Vagina (tissue), 2 donors: ENCODE data around the gene HTR3B. TPM values are rescaled to one million over a fixed set of nuclear protein-coding genes. Genes with fewer than 3 reads are reported as not detected.

Experiments used
- DNase-seq, 2 donors: peaks; one replicate each; pipeline ENCODE4 v3.0.0-alpha.2; 2017; ENCODE audit errors: extremely low spot score in 2 of 2
- H3K27ac ChIP-seq: fragments of 200-600 bp; sonication (generic); one replicate; pipeline ENCODE4 v1.5.1; 2019
- H3K27me3 ChIP-seq: fragments of 200-600 bp; sonication (generic); one replicate; pipeline ENCODE4 v1.5.1; 2019
- H3K36me3 ChIP-seq, 2 donors: fragments of 200-600 bp; sonication (generic); one replicate each; pipeline ENCODE4 v1.5.1; 2017 to 2019
- H3K4me1 ChIP-seq: fragments of 200-600 bp; sonication (generic); one replicate; pipeline ENCODE4 v1.5.1; 2019
- H3K4me3 ChIP-seq, 2 donors: fragments of 200-600 bp; sonication (generic); 1 replicate in 1 of 2; 2 replicates in 1 of 2; pipeline ENCODE4 v1.5.1; 2016 to 2019
- H3K9me3 ChIP-seq: fragments of 200-600 bp; sonication (generic); one replicate; pipeline ENCODE4 v1.5.1; 2019
- POLR2A ChIP-seq, 2 donors: fragments of 450-650 bp; IDR thresholded peaks; one replicate each; pipeline ENCODE4 v1.6.1; 2017; ENCODE audit warnings: antibody characterized with exemption in 2 of 2, mild to moderate bottlenecking in 2 of 2, moderate library complexity in 2 of 2
- POLR2AphosphoS5 ChIP-seq, 2 donors: sonication (generic); formaldehyde crosslinking; IDR thresholded peaks; one replicate each; pipeline ENCODE4 v1.9.0; 2017; ENCODE audit warnings: antibody characterized with exemption in 2 of 2, mild to moderate bottlenecking in 2 of 2, low read depth in 1 of 2; ENCODE audit not compliant: insufficient read depth in 1 of 2
- intact Hi-C: fragments of 100-400 bp; cut with DNase I; formaldehyde crosslinking; loops from one replicate; pipeline ENCODE4 v1.15.1; 2023
- total RNA-seq: library from RNA; depleted of rRNA; stranded (reverse); fragments of >200 nt; gene quantifications from one replicate; pipeline ENCODE4 v1.2.3, GENCODE V29; 2016
- TF ChIP-seq, protein P1 (sequence below), 3 experiments: fragments of 450-650 bp in 2 of 3; fragments of 200-600 bp in 1 of 3; sonication (generic) in 1 of 3; IDR thresholded peaks; one replicate each; pipeline ENCODE4 v1.5.1; 2017 to 2019; ENCODE audit warnings: antibody characterized with exemption in 3 of 3, mild to moderate bottlenecking in 2 of 3, moderate library complexity in 2 of 3

HTR3B gene, protein sequence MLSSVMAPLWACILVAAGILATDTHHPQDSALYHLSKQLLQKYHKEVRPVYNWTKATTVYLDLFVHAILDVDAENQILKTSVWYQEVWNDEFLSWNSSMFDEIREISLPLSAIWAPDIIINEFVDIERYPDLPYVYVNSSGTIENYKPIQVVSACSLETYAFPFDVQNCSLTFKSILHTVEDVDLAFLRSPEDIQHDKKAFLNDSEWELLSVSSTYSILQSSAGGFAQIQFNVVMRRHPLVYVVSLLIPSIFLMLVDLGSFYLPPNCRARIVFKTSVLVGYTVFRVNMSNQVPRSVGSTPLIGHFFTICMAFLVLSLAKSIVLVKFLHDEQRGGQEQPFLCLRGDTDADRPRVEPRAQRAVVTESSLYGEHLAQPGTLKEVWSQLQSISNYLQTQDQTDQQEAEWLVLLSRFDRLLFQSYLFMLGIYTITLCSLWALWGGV
- not detected for total RNA-seq

DNA sequence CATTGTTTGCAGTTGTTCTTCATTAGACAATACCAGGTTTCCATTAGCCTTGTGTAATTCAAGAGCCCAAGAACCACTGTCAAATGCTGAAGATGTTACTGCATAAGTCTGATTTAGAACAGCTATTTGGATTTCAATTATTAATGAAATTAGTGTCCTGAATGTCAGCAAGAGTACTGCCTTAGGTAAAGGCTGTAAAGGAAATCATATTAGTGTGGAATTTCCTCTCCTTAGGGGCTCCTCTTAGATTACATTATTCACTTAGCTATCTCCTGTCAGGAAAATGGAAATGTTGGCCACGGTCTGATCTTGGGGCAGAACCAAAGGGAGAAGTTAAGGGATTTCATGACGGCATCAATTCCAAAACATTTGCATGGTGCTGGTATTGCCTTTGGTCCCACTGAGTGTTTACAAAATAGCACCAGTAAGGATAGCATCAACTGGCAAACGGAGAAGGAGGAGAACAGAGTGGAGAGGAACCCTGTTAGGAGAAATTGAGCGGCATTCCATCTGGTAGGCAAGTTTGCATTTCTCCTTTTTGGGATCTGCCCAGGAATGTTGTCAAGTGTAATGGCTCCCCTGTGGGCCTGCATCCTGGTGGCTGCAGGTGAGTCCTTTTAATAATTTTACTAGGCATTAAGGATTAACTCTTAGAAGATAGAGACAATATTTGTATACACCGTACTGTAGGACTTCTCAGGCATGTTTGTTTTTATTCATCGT lies at the start of gene HTR3B:
Gene HTR3B, plus strand, starts transcription at position 418 of the 723 bp plus-strand sequence. Its CDS starts 138 bp downstream, at position 556.
- no peak within 1 kb of the TSS for H3K27ac ChIP-seq
- H3K4me3 ChIP-seq = no peak within 1 kb of the TSS
- no peaks in the 10 kb centered on the region for H3K4me1 ChIP-seq
- no peaks in the 10 kb centered on the region for H3K9me3 ChIP-seq
- no peaks in the 10 kb centered on the region for H3K27me3 ChIP-seq
- H3K36me3 ChIP-seq = no peaks in the 10 kb centered on the region
- TF ChIP-seq, protein P1, sequence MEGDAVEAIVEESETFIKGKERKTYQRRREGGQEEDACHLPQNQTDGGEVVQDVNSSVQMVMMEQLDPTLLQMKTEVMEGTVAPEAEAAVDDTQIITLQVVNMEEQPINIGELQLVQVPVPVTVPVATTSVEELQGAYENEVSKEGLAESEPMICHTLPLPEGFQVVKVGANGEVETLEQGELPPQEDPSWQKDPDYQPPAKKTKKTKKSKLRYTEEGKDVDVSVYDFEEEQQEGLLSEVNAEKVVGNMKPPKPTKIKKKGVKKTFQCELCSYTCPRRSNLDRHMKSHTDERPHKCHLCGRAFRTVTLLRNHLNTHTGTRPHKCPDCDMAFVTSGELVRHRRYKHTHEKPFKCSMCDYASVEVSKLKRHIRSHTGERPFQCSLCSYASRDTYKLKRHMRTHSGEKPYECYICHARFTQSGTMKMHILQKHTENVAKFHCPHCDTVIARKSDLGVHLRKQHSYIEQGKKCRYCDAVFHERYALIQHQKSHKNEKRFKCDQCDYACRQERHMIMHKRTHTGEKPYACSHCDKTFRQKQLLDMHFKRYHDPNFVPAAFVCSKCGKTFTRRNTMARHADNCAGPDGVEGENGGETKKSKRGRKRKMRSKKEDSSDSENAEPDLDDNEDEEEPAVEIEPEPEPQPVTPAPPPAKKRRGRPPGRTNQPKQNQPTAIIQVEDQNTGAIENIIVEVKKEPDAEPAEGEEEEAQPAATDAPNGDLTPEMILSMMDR (IDR thresholded peaks at IDR 0.05) = no peak
- TF ChIP-seq POLR2AphosphoS5 (IDR thresholded peaks at IDR 0.05; ENCODE audit: insufficient read depth in 1 of 2, low read depth in 1 of 2) (no peak), POLR2A (IDR thresholded peaks at IDR 0.05) (no peak)
- intact Hi-C loops = no loop called here
- DNase-seq = no peak

DNA sequence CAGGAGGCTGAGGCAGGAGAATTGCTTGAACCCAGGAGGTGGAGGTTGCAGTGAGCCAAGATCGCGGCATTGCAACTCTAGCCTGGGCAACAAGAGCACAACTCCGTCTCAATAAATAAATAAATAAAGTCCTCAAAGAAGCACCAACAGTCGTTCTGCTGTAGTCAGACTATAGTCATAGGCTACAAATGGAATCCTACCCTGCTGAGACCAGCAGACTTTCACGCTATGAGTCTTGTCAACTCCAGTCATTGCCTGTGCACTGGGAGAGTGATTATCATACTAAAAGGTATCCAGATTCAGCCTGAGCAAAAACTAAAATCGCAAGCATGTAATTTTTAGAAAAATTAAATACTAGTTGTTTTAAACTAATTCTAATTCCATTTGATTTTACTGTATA lies 48.8 kb upstream of the HTR3B start:
- Histone ChIP-seq H3K27me3 (no peaks in the 10 kb centered on the region), H3K36me3 (peaks cover 0 to 12% of the 10 kb centered on the region in 2 donors), H3K9me3 (no peaks in the 10 kb centered on the region), H3K27ac (no peak overlapping the region), H3K4me3 (no peak overlapping the region), H3K4me1 (peaks cover 14% of the 10 kb centered on the region)
- intact Hi-C loops = no loop called here
- TF ChIP-seq, protein P1 (IDR thresholded peaks at IDR 0.05) = no peak
- TF ChIP-seq POLR2AphosphoS5 (IDR thresholded peaks at IDR 0.05; ENCODE audit: insufficient read depth in 1 of 2, low read depth in 1 of 2) = no peak
- TF ChIP-seq POLR2A (IDR thresholded peaks at IDR 0.05) = no peak
- DNase-seq = no peak

DNA sequence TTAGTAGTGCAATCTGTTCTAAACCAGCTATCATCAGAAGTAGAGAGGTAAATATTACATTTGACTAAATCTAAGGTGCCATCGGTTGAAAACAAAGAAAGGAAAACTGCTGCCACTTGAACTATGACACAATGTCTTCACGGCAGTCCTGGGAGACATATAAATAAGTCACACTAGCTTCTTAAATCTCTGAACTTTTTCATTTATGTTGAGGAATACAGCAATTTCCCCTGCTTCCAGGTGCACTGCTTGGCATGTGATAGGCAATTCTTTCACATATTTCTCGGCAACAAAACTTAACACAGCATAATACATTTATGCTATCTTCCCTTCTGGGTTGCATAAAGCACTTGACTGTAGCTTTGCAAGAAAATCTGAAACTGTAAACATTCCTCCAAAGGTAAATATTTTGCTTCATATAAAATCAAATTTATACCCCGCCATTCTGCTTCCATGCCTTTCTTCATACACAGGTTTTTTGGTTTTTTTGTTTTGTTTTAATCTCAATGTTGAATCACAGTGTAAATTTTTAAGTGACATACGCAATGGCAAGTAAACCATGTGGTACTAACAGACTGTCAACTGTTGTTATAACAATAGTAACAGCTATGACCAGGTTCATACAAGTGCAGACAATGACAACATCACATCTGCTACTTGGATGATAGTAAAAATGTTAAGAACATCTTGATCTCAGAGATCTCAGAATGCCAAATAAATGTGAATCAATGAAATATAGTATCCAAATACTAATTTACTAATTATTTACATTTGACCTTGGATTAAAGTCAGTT lies 47.4 kb upstream of the HTR3B start:
- intact Hi-C loops = no loop called here
- Histone ChIP-seq H3K4me3 (no peak overlapping the region), H3K36me3 (peaks cover 0 to 6% of the 10 kb centered on the region in 2 donors), H3K27me3 (no peaks in the 10 kb centered on the region), H3K27ac (no peak overlapping the region), H3K4me1 (peaks cover 14% of the 10 kb centered on the region), H3K9me3 (no peaks in the 10 kb centered on the region)
- TF ChIP-seq POLR2A (IDR thresholded peaks at IDR 0.05) (no peak), POLR2AphosphoS5 (IDR thresholded peaks at IDR 0.05; ENCODE audit: insufficient read depth in 1 of 2, low read depth in 1 of 2) (no peak)
- TF ChIP-seq, protein P1 (IDR thresholded peaks at IDR 0.05) = no peak
- DNase-seq = no peak

DNA sequence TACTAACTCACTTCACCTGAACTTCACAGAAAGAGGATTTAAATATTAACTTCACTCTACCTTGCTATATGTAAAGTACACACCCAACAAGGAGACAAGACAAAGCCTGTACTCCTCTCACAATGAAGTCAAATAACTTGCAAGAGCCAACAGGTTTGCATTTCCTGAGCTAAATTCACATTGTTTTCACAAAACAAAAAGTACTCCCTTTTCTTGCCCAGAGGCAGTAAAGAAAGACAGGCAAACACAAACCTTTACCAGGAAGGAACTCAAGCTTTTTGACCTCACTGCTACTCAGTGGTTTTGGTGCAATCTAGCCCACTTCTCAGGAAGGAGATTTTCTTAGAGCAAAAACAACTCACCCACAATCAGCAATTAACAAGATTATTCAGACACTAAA lies 44.9 kb upstream of the HTR3B start:
- TF ChIP-seq POLR2AphosphoS5 (IDR thresholded peaks at IDR 0.05; ENCODE audit: insufficient read depth in 1 of 2, low read depth in 1 of 2) = no peak
- TF ChIP-seq, protein P1 (IDR thresholded peaks at IDR 0.05) = no peak
- no peak for TF ChIP-seq POLR2A (IDR thresholded peaks at IDR 0.05)
- no peak overlapping the region for H3K4me3 ChIP-seq
- DNase-seq = no peak
- intact Hi-C loops = no loop called here
- H3K4me1 ChIP-seq = peaks cover 14% of the 10 kb centered on the region
- H3K27ac ChIP-seq = no peak overlapping the region
- no peaks in the 10 kb centered on the region for H3K9me3 ChIP-seq
- no peaks in the 10 kb centered on the region for H3K27me3 ChIP-seq
- H3K36me3 ChIP-seq = no peaks in the 10 kb centered on the region
